ENCODE measurements around the gene CSRNP3.

Gene CSRNP3

GRCh38 chr2:165630236-165630635 is 160.7 kb downstream of the CSRNP3 start:
- Histone ChIP-seq H3K9me2 (ENCODE audit: low read depth, low read length) (no peaks in the 10 kb centered on the region), H3K79me2 (ENCODE audit: insufficient read depth, low read length) (no peaks in the 10 kb centered on the region), H3K27ac (ENCODE audit: low read depth, low read length, poor library complexity, severe bottlenecking) (no peak overlapping the region), H3K9me3 (ENCODE audit: low read length) (no peaks in the 10 kb centered on the region), H3K4me3 (ENCODE audit: low read depth, low read length, poor library complexity, severe bottlenecking) (no peak overlapping the region), H3K4me1 (ENCODE audit: insufficient read depth, low read length, severe bottlenecking) (peaks cover 26% of the 10 kb centered on the region), H3K4me2 (ENCODE audit: low read length) (no peak overlapping the region), H2AFZ (ENCODE audit: low read length) (no peak overlapping the region), H3K36me3 (ENCODE audit: insufficient read depth, low read length) (no peaks in the 10 kb centered on the region), H3F3A (ENCODE audit: insufficient read depth, low read length) (no peaks in the 10 kb centered on the region), H3K27me3 (ENCODE audit: insufficient read depth, low read length) (no peaks in the 10 kb centered on the region), H3K9ac (ENCODE audit: low read length) (no peak overlapping the region), H4K20me1 (ENCODE audit: insufficient read depth, low read length) (no peaks in the 10 kb centered on the region)
- TF ChIP-seq CTCF (IDR thresholded peaks at IDR 0.05; ENCODE audit: low read length) (no peak), EZH2 (IDR thresholded peaks at IDR 0.05; ENCODE audit: borderline replicate concordance, low read length) (no peak)

- H3F3A ChIP-seq (ENCODE audit: insufficient read depth, low read length): no peaks in the 10 kb centered on the region
- no peak overlapping the region for H3K4me2 ChIP-seq (ENCODE audit: low read length)
- no peak overlapping the region for H3K27ac ChIP-seq (ENCODE audit: low read depth, low read length, poor library complexity, severe bottlenecking)
- no peaks in the 10 kb centered on the region for H3K9me3 ChIP-seq (ENCODE audit: low read length)
- TF ChIP-seq CTCF (IDR thresholded peaks at IDR 0.05; ENCODE audit: low read length) (no peak), EZH2 (IDR thresholded peaks at IDR 0.05; ENCODE audit: borderline replicate concordance, low read length) (no peak)
- no peaks in the 10 kb centered on the region for H4K20me1 ChIP-seq (ENCODE audit: insufficient read depth, low read length)
- no peaks in the 10 kb centered on the region for H3K36me3 ChIP-seq (ENCODE audit: insufficient read depth, low read length)
- no peaks in the 10 kb centered on the region for H3K27me3 ChIP-seq (ENCODE audit: insufficient read depth, low read length)
- H3K79me2 ChIP-seq (ENCODE audit: insufficient read depth, low read length): no peaks in the 10 kb centered on the region
- H2AFZ ChIP-seq (ENCODE audit: low read length): no peak overlapping the region
- no peaks in the 10 kb centered on the region for H3K9me2 ChIP-seq (ENCODE audit: low read depth, low read length)
- H3K4me3 ChIP-seq (ENCODE audit: low read depth, low read length, poor library complexity, severe bottlenecking): no peak overlapping the region
- H3K9ac ChIP-seq (ENCODE audit: low read length): no peak overlapping the region
- H3K4me1 ChIP-seq (ENCODE audit: insufficient read depth, low read length, severe bottlenecking): peaks cover 26% of the 10 kb centered on the region
Observed at GRCh38 chr2:165631089-165631488, 161.6 kb downstream of the CSRNP3 start.

GRCh38 chr2:165632594-165632993 is 163.1 kb downstream of the CSRNP3 start:
- no peaks in the 10 kb centered on the region for H3K36me3 ChIP-seq (ENCODE audit: insufficient read depth, low read length)
- H3K9ac ChIP-seq (ENCODE audit: low read length): no peak overlapping the region
- no peak overlapping the region for H3K4me2 ChIP-seq (ENCODE audit: low read length)
- TF ChIP-seq CTCF (IDR thresholded peaks at IDR 0.05; ENCODE audit: low read length): no peak
- TF ChIP-seq EZH2 (IDR thresholded peaks at IDR 0.05; ENCODE audit: borderline replicate concordance, low read length): no peak
- H3K27ac ChIP-seq (ENCODE audit: low read depth, low read length, poor library complexity, severe bottlenecking): no peak overlapping the region
- no peaks in the 10 kb centered on the region for H4K20me1 ChIP-seq (ENCODE audit: insufficient read depth, low read length)
- no peak overlapping the region for H3K4me3 ChIP-seq (ENCODE audit: low read depth, low read length, poor library complexity, severe bottlenecking)
- H3F3A ChIP-seq (ENCODE audit: insufficient read depth, low read length): no peaks in the 10 kb centered on the region
- H3K79me2 ChIP-seq (ENCODE audit: insufficient read depth, low read length): no peaks in the 10 kb centered on the region
- peaks cover 14% of the 10 kb centered on the region for H3K4me1 ChIP-seq (ENCODE audit: insufficient read depth, low read length, severe bottlenecking)
- H3K9me3 ChIP-seq (ENCODE audit: low read length): no peaks in the 10 kb centered on the region
- H3K9me2 ChIP-seq (ENCODE audit: low read depth, low read length): no peaks in the 10 kb centered on the region
- H2AFZ ChIP-seq (ENCODE audit: low read length): no peak overlapping the region
- no peaks in the 10 kb centered on the region for H3K27me3 ChIP-seq (ENCODE audit: insufficient read depth, low read length)

All from OCI-LY1 (cell line).